ENCODE results near the gene ABHD14A.

Gene ABHD14A

DNA sequence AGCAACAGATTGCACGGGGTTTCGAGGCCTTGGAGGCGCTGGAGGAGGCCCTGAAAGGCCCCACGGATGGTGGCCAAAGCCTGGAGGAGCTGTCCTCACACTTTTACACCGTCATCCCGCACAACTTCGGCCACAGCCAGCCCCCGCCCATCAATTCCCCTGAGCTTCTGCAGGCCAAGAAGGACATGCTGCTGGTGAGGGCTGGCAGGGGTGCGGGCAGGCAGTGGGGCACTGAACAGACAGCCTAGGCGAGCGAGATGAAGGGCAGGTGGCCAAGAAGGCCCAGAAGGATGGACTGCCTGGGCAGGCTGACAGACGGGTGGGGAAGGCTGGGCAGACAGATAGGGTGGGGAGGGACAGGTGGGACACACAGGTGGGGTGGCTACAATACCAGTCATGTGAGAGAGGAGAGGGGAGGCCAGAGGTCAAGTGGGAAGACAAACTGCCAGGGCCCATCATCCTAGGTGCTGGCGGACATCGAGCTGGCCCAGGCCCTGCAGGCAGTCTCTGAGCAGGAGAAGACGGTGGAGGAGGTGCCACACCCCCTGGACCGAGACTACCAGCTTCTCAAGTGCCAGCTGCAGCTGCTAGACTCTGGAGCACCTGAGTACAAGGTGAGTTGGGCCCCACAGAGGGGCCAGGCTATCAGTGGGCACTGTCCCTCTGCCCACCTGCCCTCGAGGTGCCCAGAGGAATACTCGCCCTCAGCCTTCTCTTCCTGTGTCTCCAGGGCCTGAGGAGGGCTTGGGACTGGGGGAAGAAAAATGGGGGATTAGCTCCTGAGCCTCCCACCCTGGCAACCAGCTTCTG is 29.6 kb upstream of the ABHD14A start:
- TF ChIP-seq, protein P1, sequence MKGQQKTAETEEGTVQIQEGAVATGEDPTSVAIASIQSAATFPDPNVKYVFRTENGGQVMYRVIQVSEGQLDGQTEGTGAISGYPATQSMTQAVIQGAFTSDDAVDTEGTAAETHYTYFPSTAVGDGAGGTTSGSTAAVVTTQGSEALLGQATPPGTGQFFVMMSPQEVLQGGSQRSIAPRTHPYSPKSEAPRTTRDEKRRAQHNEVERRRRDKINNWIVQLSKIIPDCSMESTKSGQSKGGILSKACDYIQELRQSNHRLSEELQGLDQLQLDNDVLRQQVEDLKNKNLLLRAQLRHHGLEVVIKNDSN (IDR thresholded peaks at IDR 0.05) = no peak
- TF ChIP-seq ZBTB7A (IDR thresholded peaks at IDR 0.05; ENCODE audit: low read depth) (no peak), EGR1 (IDR thresholded peaks at IDR 0.05) (no peak)

DNA sequence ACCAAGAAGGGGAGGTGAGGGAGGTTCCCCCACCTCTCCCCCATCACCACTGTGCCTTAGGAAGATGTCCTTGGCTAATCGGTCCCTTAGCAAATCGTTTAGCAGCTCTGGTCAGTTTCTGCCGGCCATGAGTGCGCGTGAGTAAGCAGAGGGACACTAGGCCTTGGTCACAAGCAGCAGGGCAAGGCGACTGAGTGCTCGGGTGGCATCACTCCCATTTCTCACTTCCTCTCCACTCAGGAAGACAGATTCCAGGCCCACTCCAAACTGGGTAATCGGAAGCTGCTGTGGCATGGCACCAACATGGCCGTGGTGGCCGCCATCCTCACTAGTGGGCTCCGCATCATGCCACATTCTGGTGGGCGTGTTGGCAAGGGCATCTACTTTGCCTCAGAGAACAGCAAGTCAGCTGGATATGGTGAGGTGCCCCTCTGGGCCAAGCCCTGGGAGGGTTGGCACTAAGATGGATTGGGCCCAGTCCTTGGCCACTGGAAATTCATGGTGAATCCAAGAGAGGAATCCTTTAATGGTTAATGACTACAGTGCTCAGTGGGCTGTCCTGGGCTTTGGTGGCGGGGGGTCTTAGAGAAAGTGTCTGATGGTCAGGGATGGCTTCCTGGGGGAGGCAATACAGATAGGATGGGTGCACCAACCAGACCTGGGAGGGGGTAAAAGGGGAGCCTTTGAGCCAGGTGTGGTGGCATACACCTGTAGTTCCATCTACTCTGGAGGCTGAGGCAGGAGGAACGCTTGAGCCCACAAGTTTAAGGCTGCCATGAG is 28.7 kb upstream of the ABHD14A start:
- TF ChIP-seq TAF1 (IDR thresholded peaks at IDR 0.05; ENCODE audit: low read depth) = no peak
- TF ChIP-seq CEBPB (IDR thresholded peaks at IDR 0.05) = no peak
- no peak for TF ChIP-seq EGR1 (IDR thresholded peaks at IDR 0.05)
- TF ChIP-seq ZBTB7A (IDR thresholded peaks at IDR 0.05; ENCODE audit: low read depth) = no peak
- no peak for TF ChIP-seq RAD21 (IDR thresholded peaks at IDR 0.05; ENCODE audit: low read depth)
- no peak for TF ChIP-seq EP300 (IDR thresholded peaks at IDR 0.05; ENCODE audit: borderline replicate concordance)
- no peak for TF ChIP-seq YY1 (IDR thresholded peaks at IDR 0.05; ENCODE audit: low read depth)

DNA sequence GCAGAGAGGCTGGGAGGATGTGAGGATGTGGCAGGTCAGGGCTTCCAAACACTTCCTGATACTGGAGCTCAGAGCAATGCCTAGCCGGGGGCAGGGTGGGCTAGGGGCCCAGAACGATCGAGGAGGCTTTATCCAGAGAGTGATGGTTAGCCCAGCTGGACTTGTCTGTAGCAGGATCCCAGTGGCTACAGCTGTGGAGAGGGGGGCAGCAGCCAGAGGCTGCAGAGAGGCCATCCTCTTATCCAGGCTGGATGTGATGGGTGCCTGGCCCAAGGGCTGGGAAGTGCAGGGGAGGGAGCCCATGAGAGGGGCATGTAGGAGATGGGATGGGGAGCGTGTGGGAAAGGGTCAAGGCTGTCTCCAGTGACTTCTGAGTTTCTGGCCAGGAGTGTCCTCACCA is 28.1 kb upstream of the ABHD14A start:
- TF ChIP-seq NFIC (IDR thresholded peaks at IDR 0.05) = no peak
- no peak for TF ChIP-seq CREB1 (IDR thresholded peaks at IDR 0.05; ENCODE audit: low read depth)
- TF ChIP-seq CEBPB (IDR thresholded peaks at IDR 0.05) = no peak
- TF ChIP-seq TAF1 (IDR thresholded peaks at IDR 0.05; ENCODE audit: low read depth) = no peak
- TF ChIP-seq, protein P2, sequence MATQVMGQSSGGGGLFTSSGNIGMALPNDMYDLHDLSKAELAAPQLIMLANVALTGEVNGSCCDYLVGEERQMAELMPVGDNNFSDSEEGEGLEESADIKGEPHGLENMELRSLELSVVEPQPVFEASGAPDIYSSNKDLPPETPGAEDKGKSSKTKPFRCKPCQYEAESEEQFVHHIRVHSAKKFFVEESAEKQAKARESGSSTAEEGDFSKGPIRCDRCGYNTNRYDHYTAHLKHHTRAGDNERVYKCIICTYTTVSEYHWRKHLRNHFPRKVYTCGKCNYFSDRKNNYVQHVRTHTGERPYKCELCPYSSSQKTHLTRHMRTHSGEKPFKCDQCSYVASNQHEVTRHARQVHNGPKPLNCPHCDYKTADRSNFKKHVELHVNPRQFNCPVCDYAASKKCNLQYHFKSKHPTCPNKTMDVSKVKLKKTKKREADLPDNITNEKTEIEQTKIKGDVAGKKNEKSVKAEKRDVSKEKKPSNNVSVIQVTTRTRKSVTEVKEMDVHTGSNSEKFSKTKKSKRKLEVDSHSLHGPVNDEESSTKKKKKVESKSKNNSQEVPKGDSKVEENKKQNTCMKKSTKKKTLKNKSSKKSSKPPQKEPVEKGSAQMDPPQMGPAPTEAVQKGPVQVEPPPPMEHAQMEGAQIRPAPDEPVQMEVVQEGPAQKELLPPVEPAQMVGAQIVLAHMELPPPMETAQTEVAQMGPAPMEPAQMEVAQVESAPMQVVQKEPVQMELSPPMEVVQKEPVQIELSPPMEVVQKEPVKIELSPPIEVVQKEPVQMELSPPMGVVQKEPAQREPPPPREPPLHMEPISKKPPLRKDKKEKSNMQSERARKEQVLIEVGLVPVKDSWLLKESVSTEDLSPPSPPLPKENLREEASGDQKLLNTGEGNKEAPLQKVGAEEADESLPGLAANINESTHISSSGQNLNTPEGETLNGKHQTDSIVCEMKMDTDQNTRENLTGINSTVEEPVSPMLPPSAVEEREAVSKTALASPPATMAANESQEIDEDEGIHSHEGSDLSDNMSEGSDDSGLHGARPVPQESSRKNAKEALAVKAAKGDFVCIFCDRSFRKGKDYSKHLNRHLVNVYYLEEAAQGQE (IDR thresholded peaks at IDR 0.05; ENCODE audit: low read depth) = no peak
- no peak for TF ChIP-seq RAD21 (IDR thresholded peaks at IDR 0.05; ENCODE audit: low read depth)
- no peak for TF ChIP-seq FOXM1 (IDR thresholded peaks at IDR 0.05; ENCODE audit: borderline replicate concordance, low read depth)
- TF ChIP-seq, protein P3, sequence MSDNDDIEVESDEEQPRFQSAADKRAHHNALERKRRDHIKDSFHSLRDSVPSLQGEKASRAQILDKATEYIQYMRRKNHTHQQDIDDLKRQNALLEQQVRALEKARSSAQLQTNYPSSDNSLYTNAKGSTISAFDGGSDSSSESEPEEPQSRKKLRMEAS (IDR thresholded peaks at IDR 0.05) = no peak
- no peak for TF ChIP-seq YY1 (IDR thresholded peaks at IDR 0.05; ENCODE audit: low read depth)
- no peak for TF ChIP-seq ZBTB7A (IDR thresholded peaks at IDR 0.05; ENCODE audit: low read depth)
- TF ChIP-seq TCF12 (IDR thresholded peaks at IDR 0.05; ENCODE audit: low read depth) = no peak

DNA sequence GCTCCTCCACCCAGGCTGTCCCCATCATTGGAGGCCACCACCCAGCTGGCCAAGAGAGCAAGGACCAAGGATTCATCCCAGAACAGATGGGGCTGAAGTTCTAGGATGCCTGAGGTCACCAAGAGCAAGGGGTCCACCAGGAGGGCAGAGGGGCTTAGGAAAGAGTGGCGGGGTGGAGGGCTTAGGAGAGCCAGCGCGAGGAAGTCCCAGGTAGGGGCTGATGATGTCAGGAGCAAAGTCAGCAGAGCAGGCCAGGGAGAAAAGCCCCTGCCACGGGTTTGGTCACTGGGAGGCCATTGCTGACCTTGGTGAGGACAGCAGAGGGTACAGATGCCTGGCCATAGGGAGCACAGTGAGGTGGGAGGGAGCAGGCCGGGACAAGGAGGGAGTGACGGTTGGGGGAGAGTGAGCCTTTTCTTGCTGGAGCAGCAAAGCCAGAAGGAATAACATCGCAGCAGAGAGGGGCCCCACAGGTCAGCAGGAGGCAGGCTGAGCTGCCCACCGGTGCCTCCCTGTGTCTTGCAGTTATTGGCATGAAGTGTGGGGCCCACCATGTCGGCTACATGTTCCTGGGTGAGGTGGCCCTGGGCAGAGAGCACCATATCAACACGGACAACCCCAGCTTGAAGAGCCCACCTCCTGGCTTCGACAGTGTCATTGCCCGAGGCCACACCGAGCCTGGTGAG is 27.5 kb upstream of the ABHD14A start:
- TF ChIP-seq NFIC (IDR thresholded peaks at IDR 0.05) (no peak), TEAD4 (IDR thresholded peaks at IDR 0.05) (no peak), ZBTB7A (IDR thresholded peaks at IDR 0.05; ENCODE audit: low read depth) (no peak), EP300 (IDR thresholded peaks at IDR 0.05; ENCODE audit: borderline replicate concordance) (no peak), EGR1 (IDR thresholded peaks at IDR 0.05) (no peak), RAD21 (IDR thresholded peaks at IDR 0.05; ENCODE audit: low read depth) (no peak), TAF1 (IDR thresholded peaks at IDR 0.05; ENCODE audit: low read depth) (no peak), CEBPB (IDR thresholded peaks at IDR 0.05) (no peak), FOXM1 (IDR thresholded peaks at IDR 0.05; ENCODE audit: borderline replicate concordance, low read depth) (no peak)
- TF ChIP-seq, protein P3 (IDR thresholded peaks at IDR 0.05) = no peak

DNA sequence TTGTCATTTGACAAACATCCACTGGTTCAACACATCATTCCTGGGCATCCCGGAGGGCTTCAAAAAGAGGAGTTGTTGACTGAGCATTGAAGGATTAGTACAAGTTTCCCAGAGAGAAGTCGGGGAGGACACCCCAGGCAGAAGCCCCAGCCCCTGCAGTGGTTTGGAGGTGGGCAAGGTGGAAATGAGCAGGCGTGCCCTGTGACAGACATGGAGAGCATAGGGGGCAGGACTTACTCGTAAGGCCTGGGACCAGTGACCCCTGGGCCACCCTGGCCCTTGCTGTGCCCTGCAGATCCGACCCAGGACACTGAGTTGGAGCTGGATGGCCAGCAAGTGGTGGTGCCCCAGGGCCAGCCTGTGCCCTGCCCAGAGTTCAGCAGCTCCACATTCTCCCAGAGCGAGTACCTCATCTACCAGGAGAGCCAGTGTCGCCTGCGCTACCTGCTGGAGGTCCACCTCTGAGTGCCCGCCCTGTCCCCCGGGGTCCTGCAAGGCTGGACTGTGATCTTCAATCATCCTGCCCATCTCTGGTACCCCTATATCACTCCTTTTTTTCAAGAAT is 26.8 kb upstream of the ABHD14A start:
- no peak for TF ChIP-seq FOXM1 (IDR thresholded peaks at IDR 0.05; ENCODE audit: borderline replicate concordance, low read depth)
- TF ChIP-seq EP300 (IDR thresholded peaks at IDR 0.05; ENCODE audit: borderline replicate concordance) = no peak
- TF ChIP-seq NFIC (IDR thresholded peaks at IDR 0.05) = no peak
- no peak for TF ChIP-seq EGR1 (IDR thresholded peaks at IDR 0.05)
- TF ChIP-seq RAD21 (IDR thresholded peaks at IDR 0.05; ENCODE audit: low read depth) = no peak
- TF ChIP-seq ZBTB7A (IDR thresholded peaks at IDR 0.05; ENCODE audit: low read depth) = no peak
- no peak for TF ChIP-seq TCF12 (IDR thresholded peaks at IDR 0.05; ENCODE audit: low read depth)
- TF ChIP-seq TEAD4 (IDR thresholded peaks at IDR 0.05) = no peak
- TF ChIP-seq, protein P2 (IDR thresholded peaks at IDR 0.05; ENCODE audit: low read depth) = no peak
- TF ChIP-seq YY1 (IDR thresholded peaks at IDR 0.05; ENCODE audit: low read depth) = no peak
- TF ChIP-seq, protein P3 (IDR thresholded peaks at IDR 0.05) = no peak
- TF ChIP-seq, protein P1 (IDR thresholded peaks at IDR 0.05) = no peak
- no peak for TF ChIP-seq CREB1 (IDR thresholded peaks at IDR 0.05; ENCODE audit: low read depth)
- TF ChIP-seq CEBPB (IDR thresholded peaks at IDR 0.05) = no peak
- no peak for TF ChIP-seq TAF1 (IDR thresholded peaks at IDR 0.05; ENCODE audit: low read depth)
